K562 (cell line): Measurements from ENCODE around the gene CEP95. TPM values are rescaled to one million over a fixed set of nuclear protein-coding genes. Genes with fewer than 3 reads are reported as not detected.

Experiments used
- ATAC-seq: fragments of 200-7000 bp; cut with Tn5 transposase; 3 replicates; pipeline ENCODE4 v1.9.1; 2020; ENCODE audit warnings: moderate library complexity
- BruUV-seq: library from RNA; stranded (reverse); fragments of 400-500 nt; replicated peaks from 2 replicates; lab custom pipeline; 2021; lab: Mats Ljungman, UMichigan
- CTCF ChIA-PET: fragments of 300-600 bp; formaldehyde crosslinking; extraction: SDS; loops from one replicate; lab custom pipeline; 2021; ENCODE audit warnings: low intra/inter-chr PET ratio; lab: Yijun Ruan, JAX
- POLR2A ChIA-PET: fragments of 300-600, 350-650 bp; sonication (Branson Sonifier 250); formaldehyde crosslinking; extraction: SDS; loops from one replicate; lab custom pipeline; 2021; ENCODE audit warnings: antibody characterized with exemption, inconsistent platforms; lab: Yijun Ruan, JAX
- DNase-seq, 4 experiments: peaks; one replicate each; pipeline versions ENCODE4 v3.0.0 to v3.0.0-alpha.2; 2011 to 2018; ENCODE audit warnings: low spot score in 3 of 4, mixed read lengths in 3 of 4; ENCODE audit errors: extremely low read depth in 1 of 4
- FAIRE-seq: peaks from 2 replicates; lab custom pipeline; 2011; peaks lifted over from hg19 to GRCh38; lab: Jason Lieb, UNC
- H2AFZ ChIP-seq: 2 replicates; pipeline ENCODE4 v1.6.0; 2011; ENCODE audit warnings: low read depth, low read length, control low read depth, inconsistent platforms
- H3K27ac ChIP-seq: fragments of 200-600 bp; 3 replicates; pipeline ENCODE4 v1.8.0; 2011; ENCODE audit warnings: low read depth, mild to moderate bottlenecking, control low read depth, inconsistent platforms, low read length, moderate library complexity, mixed read lengths; ENCODE audit errors: extremely low read depth
- H3K27me3 ChIP-seq, 2 experiments: fragments of 300-600 bp in 1 of 2; 2 replicates in 1 of 2; 3 replicates in 1 of 2; pipeline versions ENCODE4 v1.6.0 to v1.8.0; 2011; ENCODE audit warnings: inconsistent platforms in 2 of 2, low read length in 2 of 2, mild to moderate bottlenecking in 1 of 2, mixed read lengths in 1 of 2, moderate library complexity in 1 of 2; ENCODE audit not compliant: control insufficient read depth in 2 of 2, insufficient read depth in 2 of 2
- H3K36me3 ChIP-seq: fragments of 300-600 bp; 3 replicates; pipeline ENCODE4 v1.8.0; 2011; ENCODE audit warnings: mild to moderate bottlenecking, low read length, inconsistent platforms; ENCODE audit not compliant: control insufficient read depth, insufficient read depth
- H3K4me1 ChIP-seq, 2 experiments: fragments of 200-600 bp in 1 of 2; replicated peaks in 1 of 2; 2 replicates in 1 of 2; 3 replicates in 1 of 2; pipeline versions ENCODE4 v1.5.1 to v1.8.0; 2011; ENCODE audit warnings: inconsistent platforms in 2 of 2, low read length in 2 of 2, mild to moderate bottlenecking in 1 of 2, mixed read lengths in 1 of 2, moderate library complexity in 1 of 2; ENCODE audit not compliant: control insufficient read depth in 2 of 2, insufficient read depth in 2 of 2
- H3K4me2 ChIP-seq: 2 replicates; pipeline ENCODE4 v1.6.1; 2011; ENCODE audit warnings: low read length, control low read depth, inconsistent platforms, mixed read lengths; ENCODE audit not compliant: insufficient read depth
- H3K4me3 ChIP-seq: fragments of 200-600 bp; sonication (generic), shearing (Covaris generic); 2 replicates; pipeline ENCODE4 v1.5.1; 2016; ENCODE audit warnings: control low read depth, inconsistent platforms
- H3K79me2 ChIP-seq: fragments of 200-600 bp; 3 replicates; pipeline ENCODE4 v1.8.0; 2011; ENCODE audit warnings: low read length, inconsistent platforms; ENCODE audit not compliant: control insufficient read depth, insufficient read depth
- H3K9ac ChIP-seq, 2 experiments: 2 replicates each; pipeline versions ENCODE4 v1.6.0 to v1.6.1; 2011; ENCODE audit warnings: low read depth in 2 of 2, low read length in 2 of 2, control low read depth in 1 of 2, inconsistent platforms in 1 of 2, mild to moderate bottlenecking in 1 of 2, mixed read lengths in 1 of 2; ENCODE audit not compliant: insufficient read depth in 1 of 2
- H3K9me1 ChIP-seq: one replicate; pipeline ENCODE4 v1.6.0; 2011; ENCODE audit warnings: inconsistent platforms, mild to moderate bottlenecking, low read length, moderate library complexity; ENCODE audit not compliant: control insufficient read depth, insufficient read depth
- H3K9me3 ChIP-seq: replicated peaks from 2 replicates; pipeline ENCODE4 v1.5.1; 2011; ENCODE audit warnings: low read depth, low read length, inconsistent platforms; ENCODE audit not compliant: control insufficient read depth, insufficient read depth
- H4K20me1 ChIP-seq: replicated peaks from 2 replicates; pipeline ENCODE4 v1.6.1; 2011; ENCODE audit warnings: low read length, inconsistent platforms, mixed read lengths; ENCODE audit not compliant: control insufficient read depth, insufficient read depth
- HNRNPL ChIP-seq: fragments of 200-400 bp; formaldehyde crosslinking; IDR thresholded peaks from 2 replicates; pipeline ENCODE4 v1.6.1; 2017; ENCODE audit warnings: low read depth, mild to moderate bottlenecking, low read length
- POLR2G ChIP-seq: fragments of 200-400 bp; formaldehyde crosslinking; IDR thresholded peaks from 2 replicates; pipeline ENCODE4 v1.6.1; 2017; ENCODE audit warnings: low read depth, mild to moderate bottlenecking, antibody characterized with exemption, low read length, moderate library complexity
- PRPF4 ChIP-seq: fragments of 200-400 bp; formaldehyde crosslinking; IDR thresholded peaks from one replicate; pipeline ENCODE4 v1.6.1; 2017; ENCODE audit warnings: low read length, low read depth, mild to moderate bottlenecking; ENCODE audit not compliant: insufficient read depth, poor library complexity, severe bottlenecking
- RBFOX2 ChIP-seq: fragments of 200-400 bp; formaldehyde crosslinking; IDR thresholded peaks from 2 replicates; pipeline ENCODE4 v1.6.1; 2017; ENCODE audit warnings: low read depth, mild to moderate bottlenecking, low read length, moderate library complexity
- RFX1 ChIP-seq: fragments of 450-650 bp; IDR thresholded peaks from 2 replicates; pipeline ENCODE4 v1.6.1; 2016; ENCODE audit warnings: mild to moderate bottlenecking, moderate library complexity
- ZNF263 ChIP-seq: sonication (generic); formaldehyde crosslinking; IDR thresholded peaks from 2 replicates; pipeline ENCODE4 v1.8.0; 2022; ENCODE audit warnings: mild to moderate bottlenecking, missing genetic modification reagents, borderline replicate concordance
- ZNF316 ChIP-seq: fragments of 450-650 bp; IDR thresholded peaks from 2 replicates; pipeline ENCODE4 v1.6.1; 2016
- WGBS: fragments of 100-300 bp; shearing (Covaris generic); methylation state at CpG from one replicate; pipeline ENCODE4 v1.1.6; 2016; ENCODE audit warnings: low coverage, mixed read lengths; ENCODE audit not compliant: insufficient coverage; ENCODE audit errors: missing lambda C conversion rate; 5-methylcytosine and 5-hydroxymethylcytosine counted together
- in situ Hi-C: fragments of 300-500 bp; cut with MboI; formaldehyde crosslinking; loops from 4 replicates; pipeline ENCODE4 v1.15.0; 2018; ENCODE audit warnings: inconsistent platforms, mixed read lengths
- intact Hi-C: fragments of 100-400 bp; cut with micrococcal nuclease; formaldehyde crosslinking; loops from 2 replicates; pipeline ENCODE4 v1.14.2; 2022
- polyA plus RNA-seq, 8 experiments: library from polyadenylated mRNA; depleted of rRNA in 4 of 8; stranded (reverse) in 5 of 8; unstranded in 3 of 8; fragments of >200 nt; fragmentation: Nextera tagmentation in 2 of 8; fragmentation: Illumina TruSeq in 1 of 8; extraction: Ambion mirVana in 2 of 8; extraction: Trizol in 1 of 8; gene quantifications; 2 replicates each; pipeline versions ENCODE4 v1.2.1 to v1.2.3, GENCODE V29; 2011 to 2014; ENCODE audit warnings: inconsistent platforms in 1 of 8, missing spikeins in 1 of 8
- total RNA-seq, 7 experiments: library from RNA; depleted of rRNA in 6 of 7; stranded (reverse); fragments of >200 nt in 6 of 7; fragmentation: Illumina TruSeq in 2 of 7; extraction: Trizol in 2 of 7; gene quantifications; 2 replicates each; pipeline versions ENCODE4 v1.2.1 to v1.2.3, GENCODE V29; 2011 to 2021; ENCODE audit warnings: low replicate concordance in 1 of 7

The CEP95 gene
- total and polyA plus RNA-seq, 9 of the 15 experiments (the other 6 are each of a cell fraction or from before 2014, with no cell fraction given), result 26.7 to 80.7 (median 56.9) TPM

GRCh38 chr17:64502021-64502420 is 4.8 kb upstream of the CEP95 start:
- peaks cover 19% of the 10 kb centered on the region for H4K20me1 ChIP-seq
- BruUV-seq, result no TSS peak
- no peaks in the 10 kb centered on the region for H3K9me3 ChIP-seq
- peaks cover 67% of the 10 kb centered on the region for H3K79me2 ChIP-seq
- no peak overlapping the region for H3K4me3 ChIP-seq
- FAIRE-seq, result no peak
- 96% methylated on average over 3 of the region's 3 CpGs for WGBS
- intact Hi-C loops, result loop anchor here (10.0 kb wide), 1 partner anchor 233 kb away; no protein-coding TSS in a partner anchor
- in situ Hi-C loops, result no loop called here
- ChIA-PET CTCF (no interaction called here), POLR2A (interaction anchor here (0.6 to 6.8 kb wide), 11 partner anchors 12 to 207 kb away, joined by 3 to 59 read pairs (median 3); no protein-coding TSS in a partner anchor)
- no peaks in the 10 kb centered on the region for H3K27me3 ChIP-seq
- H3K36me3 ChIP-seq, result peaks cover 82% of the 10 kb centered on the region
- no peak overlapping the region for H3K4me2 ChIP-seq
- TF ChIP-seq HNRNPL (0 out of 2 replicates have a peak, but pooled peaks have one; percentile 31), ZNF316 (no peak), ZNF263 (no peak), PRPF4 (peak; percentile 11), RFX1 (peak; percentile 53), POLR2G (no peak), RBFOX2 (peak; percentile 31)
- H3K4me1 ChIP-seq, result peaks cover 11 to 12% of the 10 kb centered on the region in 2 experiments; a peak in 3 of 5 replicates
- H3K27ac ChIP-seq, result no peak overlapping the region
- no peak overlapping the region for H2AFZ ChIP-seq
- no peak overlapping the region for H3K9ac ChIP-seq
- no peaks in the 10 kb centered on the region for H3K9me1 ChIP-seq
- DNase-seq, result no peak
- no peak for ATAC-seq
